CD4-positive, alpha-beta memory T cell (primary cell): ENCODE results near the gene SMAD4. TPM values are rescaled to one million over a fixed set of nuclear protein-coding genes. Genes with fewer than 3 reads are reported as not detected.
"Not testable (repeated sequence)": the region's sequence is repeated elsewhere in the genome, so short reads cannot be mapped to it uniquely, and the experiment has no call there.

Experiments
- CTCF ChIA-PET: fragments of 350-600 bp; sonication (Branson Sonifier 250); formaldehyde crosslinking; loops from one replicate; lab custom pipeline; 2021; ENCODE audit warnings: inconsistent platforms; ENCODE audit not compliant: partially characterized antibody; lab: Charles Lee
- POLR2A ChIA-PET: fragments of 350-600 bp; sonication (Branson Sonifier 250); formaldehyde crosslinking; loops from one replicate; lab custom pipeline; 2021; ENCODE audit not compliant: partially characterized antibody; lab: Charles Lee
- DNase-seq, 5 donors: peaks; one replicate each; pipeline versions ENCODE4 v3.0.0 to v3.0.0-alpha.2; 2020 to 2022; ENCODE audit warnings: mixed read lengths in 1 of 5
- H3K27ac ChIP-seq: one replicate; pipeline ENCODE4 v1.7.0; 2013; ENCODE audit warnings: low read depth, low read length
- H3K27me3 ChIP-seq: 2 replicates; pipeline ENCODE4 v1.7.0; 2013; ENCODE audit warnings: mild to moderate bottlenecking, low read length, moderate library complexity; ENCODE audit not compliant: insufficient read depth
- H3K36me3 ChIP-seq: 2 replicates; pipeline ENCODE4 v1.7.0; 2013; ENCODE audit warnings: mild to moderate bottlenecking, low read length, moderate library complexity; ENCODE audit not compliant: insufficient read depth
- H3K4me1 ChIP-seq: 2 replicates; pipeline ENCODE4 v1.7.0; 2013; ENCODE audit warnings: mild to moderate bottlenecking, low read length, moderate library complexity; ENCODE audit not compliant: insufficient read depth
- H3K4me3 ChIP-seq, 2 donors: one replicate each; pipeline ENCODE4 v1.7.0; 2013; ENCODE audit warnings: low read length in 2 of 2, mild to moderate bottlenecking in 1 of 2
- H3K9me3 ChIP-seq, 2 donors: one replicate each; pipeline ENCODE4 v1.7.0; 2013; ENCODE audit warnings: low read length in 2 of 2, control low read depth in 1 of 2; ENCODE audit not compliant: control insufficient read depth in 1 of 2
- H3K27ac Mint-ChIP-seq, 7 donors: one replicate each; pipeline ENCODE4 v1.8.0; 2020 to 2021; ENCODE audit warnings: mixed read lengths in 7 of 7, mild to moderate bottlenecking in 6 of 7, inconsistent platforms in 3 of 7, moderate library complexity in 3 of 7
- H3K27me3 Mint-ChIP-seq, 2 donors: one replicate each; pipeline ENCODE4 v1.8.0; 2020 to 2021; ENCODE audit warnings: mixed read lengths in 2 of 2
- H3K36me3 Mint-ChIP-seq, 2 donors: one replicate each; pipeline ENCODE4 v1.8.0; 2020 to 2021; ENCODE audit warnings: mixed read lengths in 2 of 2, inconsistent platforms in 1 of 2, mild to moderate bottlenecking in 1 of 2
- H3K4me1 Mint-ChIP-seq, 4 donors: one replicate each; pipeline ENCODE4 v1.8.0; 2020 to 2021; ENCODE audit warnings: mixed read lengths in 4 of 4, mild to moderate bottlenecking in 1 of 4
- H3K4me3 Mint-ChIP-seq, 8 donors: one replicate each; pipeline ENCODE4 v1.8.0; 2020 to 2021; ENCODE audit warnings: mixed read lengths in 8 of 8, mild to moderate bottlenecking in 7 of 8, moderate library complexity in 6 of 8, inconsistent platforms in 3 of 8
- H3K9me3 Mint-ChIP-seq, 8 donors: one replicate each; pipeline ENCODE4 v1.8.0; 2020 to 2021; ENCODE audit warnings: mixed read lengths in 8 of 8, mild to moderate bottlenecking in 5 of 8, inconsistent platforms in 3 of 8, moderate library complexity in 1 of 8
- intact Hi-C: fragments of 100-400 bp; cut with micrococcal nuclease; formaldehyde crosslinking; loops from one replicate; pipeline ENCODE4 v1.15.1; 2023
- polyA plus RNA-seq, 2 donors: library from polyadenylated mRNA; unstranded; fragments of 300-500 nt; fragmentation: Illumina TruSeq; gene quantifications; one replicate each; pipeline ENCODE4 v1.2.3, GENCODE V29; 2021
- total RNA-seq, 2 experiments: library from RNA; stranded (reverse); gene quantifications; one replicate each; pipeline ENCODE4 v1.2.3, GENCODE V29; 2021

The SMAD4 gene
- total and polyA plus RNA-seq, 4 experiments from 2014 or later, result 37.7 to 155 (median 119) TPM

DNA sequence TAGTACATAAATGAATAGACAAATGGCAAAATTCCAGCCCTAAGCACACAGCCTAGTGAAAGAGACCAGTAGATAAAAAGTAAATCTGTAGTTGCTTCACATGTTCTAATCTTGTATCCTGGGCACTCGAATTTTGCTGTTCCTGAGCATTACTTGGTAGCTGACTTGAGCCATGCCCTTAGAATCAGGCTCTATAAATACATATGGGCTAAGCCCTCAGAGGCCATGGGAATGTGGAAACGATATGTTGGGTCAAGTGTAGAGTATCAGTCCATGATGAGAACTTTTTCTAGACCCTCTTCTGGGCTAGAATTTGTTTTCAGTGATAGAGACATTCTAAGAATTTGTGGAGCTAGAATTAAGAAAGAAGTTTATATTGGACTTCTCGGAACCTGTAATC, 40.3 kb upstream of the SMAD4 start:
- Mint-ChIP-seq H3K9me3 (no peaks in the 10 kb centered on the region), H3K4me1 (peaks cover 0 to 3% (median 0%) of the 10 kb centered on the region in 4 donors), H3K4me3 (no peak overlapping the region), H3K27me3 (no peaks in the 10 kb centered on the region), H3K27ac (no peak overlapping the region), H3K36me3 (peaks cover 25 to 32% of the 10 kb centered on the region in 2 donors)
- DNase-seq, result no peak
- POLR2A ChIA-PET, result no interaction called here
- CTCF ChIA-PET, result no interaction called here
- Histone ChIP-seq H3K36me3 (no peaks in the 10 kb centered on the region), H3K27ac (no peak overlapping the region), H3K4me3 (no peak overlapping the region), H3K27me3 (no peaks in the 10 kb centered on the region), H3K9me3 (no peaks in the 10 kb centered on the region), H3K4me1 (no peaks in the 10 kb centered on the region)
- intact Hi-C loops, result no loop called here

DNA sequence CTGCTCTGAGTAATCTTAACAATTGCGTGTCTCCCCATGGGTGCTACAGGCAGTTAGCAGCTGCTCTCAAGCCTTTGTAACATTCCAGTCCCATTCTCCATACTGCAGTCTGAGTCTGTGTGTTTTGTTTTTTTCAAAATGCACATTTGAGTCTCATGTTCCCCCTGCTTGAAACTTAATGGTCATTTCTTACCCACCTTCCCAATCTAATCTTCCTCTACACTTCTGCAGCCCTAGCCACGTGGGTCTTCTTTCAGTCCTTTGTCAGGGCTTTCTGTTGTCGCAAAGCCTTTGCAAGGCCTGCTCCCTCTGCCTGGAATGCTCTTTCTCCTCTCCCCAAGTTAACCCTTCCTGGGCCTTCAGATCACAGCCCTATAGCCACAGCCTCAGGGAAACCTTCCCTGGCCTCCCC, 37.7 kb upstream of the SMAD4 start:
- Mint-ChIP-seq H3K4me1 (no peaks in the 10 kb centered on the region), H3K4me3 (no peak overlapping the region), H3K27me3 (no peaks in the 10 kb centered on the region), H3K9me3 (peaks cover 0 to 2% (median 0%) of the 10 kb centered on the region in 8 donors), H3K27ac (no peak overlapping the region), H3K36me3 (peaks cover 9 to 14% of the 10 kb centered on the region in 2 donors)
- Histone ChIP-seq H3K4me3 (no peak overlapping the region), H3K27ac (no peak overlapping the region), H3K36me3 (no peaks in the 10 kb centered on the region), H3K27me3 (no peaks in the 10 kb centered on the region), H3K9me3 (no peaks in the 10 kb centered on the region), H3K4me1 (no peaks in the 10 kb centered on the region)
- intact Hi-C loops, result no loop called here
- ChIA-PET POLR2A (no interaction called here), CTCF (no interaction called here)
- DNase-seq, result no peak

DNA sequence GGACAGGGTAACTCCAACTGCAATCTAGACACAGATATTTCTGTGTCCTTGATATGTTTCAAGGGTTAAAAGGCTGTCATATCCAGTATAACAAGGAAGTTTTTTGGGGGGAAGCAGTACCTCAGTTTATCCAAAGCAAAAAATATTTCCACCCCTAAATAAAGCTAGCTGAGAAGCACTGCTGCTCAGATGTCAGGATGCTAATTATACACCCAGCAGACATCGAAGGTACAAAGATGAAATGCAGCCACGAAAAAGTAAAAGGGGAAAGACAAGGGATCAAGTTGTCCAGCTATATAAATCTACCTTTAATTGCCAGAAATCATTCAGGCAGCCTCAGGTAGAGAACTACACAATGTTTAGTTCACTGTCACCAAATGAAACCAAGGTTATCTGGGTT, 36.0 kb upstream of the SMAD4 start:
- no peaks in the 10 kb centered on the region for H3K27me3 ChIP-seq
- peaks cover 0 to 6% of the 10 kb centered on the region in 2 donors for H3K36me3 Mint-ChIP-seq
- ChIA-PET CTCF (no interaction called here), POLR2A (no interaction called here)
- no peaks in the 10 kb centered on the region for H3K4me1 Mint-ChIP-seq
- H3K36me3 ChIP-seq, result no peaks in the 10 kb centered on the region
- no peak overlapping the region for H3K4me3 Mint-ChIP-seq
- no peak overlapping the region for H3K27ac Mint-ChIP-seq
- H3K27ac ChIP-seq, result no peak overlapping the region
- no peaks in the 10 kb centered on the region for H3K4me1 ChIP-seq
- intact Hi-C loops, result no loop called here
- no peaks in the 10 kb centered on the region for H3K9me3 ChIP-seq
- no peaks in the 10 kb centered on the region for H3K27me3 Mint-ChIP-seq
- no peak for DNase-seq
- no peak overlapping the region for H3K4me3 ChIP-seq
- H3K9me3 Mint-ChIP-seq, result peaks cover 0 to 2% (median 0%) of the 10 kb centered on the region in 8 donors

DNA sequence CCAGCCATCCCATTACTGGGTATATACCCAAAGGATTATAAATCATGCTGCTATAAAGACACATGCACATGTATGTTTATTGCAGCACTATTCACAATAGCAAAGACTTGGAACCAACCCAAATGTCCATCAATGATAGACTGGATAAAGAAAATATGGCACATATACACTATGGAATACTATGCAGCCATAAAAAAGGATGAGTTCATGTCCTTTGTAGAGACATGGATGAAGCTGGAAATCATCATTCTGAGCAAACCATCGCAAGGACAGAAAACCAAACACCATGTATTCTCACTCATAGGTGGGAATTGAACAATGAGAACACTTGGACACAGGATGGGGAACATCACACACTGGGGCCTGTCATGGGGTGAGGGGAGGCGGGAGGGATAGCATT, 26.8 kb upstream of the SMAD4 start:
- POLR2A ChIA-PET, H3K27me3 ChIP-seq, H3K4me3 ChIP-seq, H3K4me1 ChIP-seq, H3K9me3 ChIP-seq, H3K36me3 ChIP-seq, intact Hi-C loops, DNase-seq, H3K4me3 Mint-ChIP-seq, CTCF ChIA-PET, H3K9me3 Mint-ChIP-seq, H3K4me1 Mint-ChIP-seq, H3K27ac ChIP-seq, H3K27me3 Mint-ChIP-seq: not testable (repeated sequence)
- H3K36me3 Mint-ChIP-seq, result peaks cover 5 to 17% of the 10 kb centered on the region in 2 donors
- H3K27ac Mint-ChIP-seq, result peak overlapping the region in 1 of 7 donors; percentile 24

DNA sequence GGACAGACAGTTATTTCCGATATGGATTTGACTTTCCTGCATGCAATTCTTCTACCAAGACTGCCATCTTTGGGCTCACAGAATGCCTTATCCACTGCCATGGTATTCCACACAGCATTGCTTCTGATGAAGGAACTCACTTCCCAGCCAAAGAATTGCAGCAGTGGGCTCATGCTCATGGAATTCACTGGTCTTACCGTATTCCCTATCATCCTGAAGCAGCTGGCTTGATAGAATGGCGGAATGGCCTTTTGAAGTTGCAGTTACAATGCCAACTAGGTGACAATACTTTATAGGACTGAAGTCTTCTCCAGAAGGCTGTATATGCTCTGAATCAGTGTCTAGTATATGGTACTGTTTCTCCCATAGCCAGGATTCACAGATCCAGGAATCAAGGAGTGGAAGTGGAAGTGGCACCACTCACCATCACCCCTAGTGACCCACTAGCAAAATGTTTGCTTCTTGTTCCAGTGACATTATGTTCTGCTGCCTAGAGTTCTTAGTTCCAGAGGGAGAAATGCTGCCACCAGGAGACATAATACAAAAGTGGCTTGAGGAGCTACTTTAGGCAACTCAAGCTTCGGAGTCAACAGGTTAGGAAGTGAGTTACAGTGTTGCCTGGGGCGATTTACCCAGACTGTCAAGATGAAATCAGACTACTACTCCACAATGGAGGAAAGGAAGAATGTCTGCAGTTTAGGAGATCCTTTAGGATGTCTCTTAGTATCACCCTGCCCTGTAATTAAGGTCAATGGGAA, 23.8 kb upstream of the SMAD4 start:
- intact Hi-C loops, result no loop called here
- Mint-ChIP-seq H3K9me3 (peaks cover 0 to 6% (median 1%) of the 10 kb centered on the region in 8 donors), H3K36me3 (peaks cover 3 to 9% of the 10 kb centered on the region in 2 donors), H3K27me3 (no peaks in the 10 kb centered on the region), H3K27ac (no peak overlapping the region), H3K4me3 (no peak overlapping the region), H3K4me1 (no peaks in the 10 kb centered on the region)
- ChIA-PET CTCF (no interaction called here), POLR2A (no interaction called here)
- H3K4me3 ChIP-seq, result no peak overlapping the region
- H3K36me3 ChIP-seq, result no peaks in the 10 kb centered on the region
- no peak for DNase-seq
- H3K27me3 ChIP-seq, result no peaks in the 10 kb centered on the region
- no peaks in the 10 kb centered on the region for H3K9me3 ChIP-seq
- H3K4me1 ChIP-seq, result no peaks in the 10 kb centered on the region
- no peak overlapping the region for H3K27ac ChIP-seq

DNA sequence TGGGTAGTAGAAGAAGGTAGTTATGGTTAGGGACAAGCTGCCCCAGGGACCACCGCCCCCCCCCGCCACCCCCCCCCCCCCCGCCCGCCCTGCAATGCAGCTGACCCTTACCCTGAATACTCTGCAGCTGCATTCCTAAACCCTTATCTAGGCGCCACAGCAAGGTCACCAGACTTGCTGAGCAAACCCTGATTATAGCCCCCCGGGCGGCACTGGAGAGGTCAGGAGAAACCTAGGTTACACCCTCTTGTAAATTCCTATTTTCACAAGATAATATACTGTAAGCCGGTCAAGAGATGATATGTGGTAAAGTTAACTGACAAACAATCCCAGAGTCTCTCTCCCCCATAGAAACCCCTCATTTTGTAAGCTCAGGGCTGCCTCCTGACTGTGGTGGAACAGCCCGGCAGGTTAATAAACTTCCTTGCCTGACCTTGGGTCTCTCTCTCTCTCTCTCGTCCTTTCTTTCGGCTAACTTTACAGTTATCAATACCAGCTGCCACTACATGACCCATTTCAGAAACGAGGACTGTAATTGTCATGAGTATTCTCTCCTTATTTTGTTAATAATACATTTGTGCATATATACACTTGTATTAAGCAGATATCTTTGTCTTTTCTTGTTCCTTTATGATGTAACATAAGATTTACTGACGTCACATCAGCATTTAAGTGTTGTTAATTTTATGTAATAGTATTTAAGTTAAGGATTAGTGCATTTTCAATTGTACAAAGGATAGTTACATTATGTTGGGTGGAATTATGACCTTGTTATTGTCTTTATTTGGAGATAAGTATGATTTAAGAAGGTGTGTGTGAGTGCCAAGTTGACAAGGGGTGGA, 22.8 kb upstream of the SMAD4 start:
- ChIA-PET CTCF (no interaction called here), POLR2A (no interaction called here)
- H3K36me3 ChIP-seq, result no peaks in the 10 kb centered on the region
- H3K27me3 ChIP-seq, result no peaks in the 10 kb centered on the region
- H3K36me3 Mint-ChIP-seq, result no peaks in the 10 kb centered on the region
- no peaks in the 10 kb centered on the region for H3K27me3 Mint-ChIP-seq
- no peaks in the 10 kb centered on the region for H3K4me1 ChIP-seq
- H3K27ac ChIP-seq, result no peak overlapping the region
- H3K4me3 ChIP-seq, result no peak overlapping the region
- H3K9me3 Mint-ChIP-seq, result peaks cover 0 to 3% (median 0%) of the 10 kb centered on the region in 8 donors
- H3K4me1 Mint-ChIP-seq, result no peaks in the 10 kb centered on the region
- intact Hi-C loops, result no loop called here
- no peak overlapping the region for H3K27ac Mint-ChIP-seq
- no peak overlapping the region for H3K4me3 Mint-ChIP-seq
- no peak for DNase-seq
- no peaks in the 10 kb centered on the region for H3K9me3 ChIP-seq

DNA sequence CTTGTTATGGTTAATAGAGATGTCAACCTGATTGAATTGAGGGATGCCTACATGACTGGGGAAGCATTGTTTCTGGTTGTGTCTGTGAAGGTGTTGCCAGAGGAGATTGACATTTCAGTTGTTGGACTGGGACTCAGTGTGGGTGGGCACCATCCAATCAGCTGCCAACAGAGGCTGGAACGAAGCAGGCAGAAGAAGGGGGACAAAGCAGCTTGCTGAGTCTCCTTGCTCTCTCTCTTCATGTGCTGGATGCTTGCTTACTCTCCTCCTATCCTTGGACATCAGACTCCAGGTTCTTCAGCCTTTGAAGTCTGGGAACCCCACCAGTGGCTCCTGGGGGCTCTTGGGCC, 22.2 kb upstream of the SMAD4 start:
- no peaks in the 10 kb centered on the region for H3K4me1 ChIP-seq
- Mint-ChIP-seq H3K4me3 (no peak overlapping the region), H3K9me3 (peaks cover 0 to 3% (median 0%) of the 10 kb centered on the region in 8 donors), H3K4me1 (no peaks in the 10 kb centered on the region), H3K27me3 (no peaks in the 10 kb centered on the region), H3K27ac (no peak overlapping the region), H3K36me3 (no peaks in the 10 kb centered on the region)
- no peak for DNase-seq
- no peak overlapping the region for H3K4me3 ChIP-seq
- H3K36me3 ChIP-seq, result no peaks in the 10 kb centered on the region
- H3K9me3 ChIP-seq, result no peaks in the 10 kb centered on the region
- H3K27ac ChIP-seq, result no peak overlapping the region
- intact Hi-C loops, result no loop called here
- no peaks in the 10 kb centered on the region for H3K27me3 ChIP-seq
- CTCF ChIA-PET, result no interaction called here
- POLR2A ChIA-PET, result no interaction called here
